Activated CD8-positive, alpha-beta T cell treated with anti-CD3 and anti-CD28 coated beads for 36 hours (primary cell): ENCODE measurements around the gene ATP2B2. TPM values are rescaled to one million over a fixed set of nuclear protein-coding genes. Genes with fewer than 3 reads are reported as not detected.

Experiments
- ATAC-seq: fragments of 200-7000 bp; cut with Tn5 transposase; one replicate; pipeline ENCODE4 v1.10.0; 2021; ENCODE audit warnings: mild to moderate bottlenecking, moderate library complexity
- CTCF ChIA-PET: fragments of 350-600 bp; sonication (Branson Sonifier 250); formaldehyde crosslinking; loops from one replicate; lab custom pipeline; 2021; ENCODE audit warnings: antibody characterized with exemption; lab: Charles Lee
- POLR2A ChIA-PET: fragments of 350-600 bp; sonication (Branson Sonifier 250); formaldehyde crosslinking; loops from one replicate; lab custom pipeline; 2021; ENCODE audit warnings: antibody characterized with exemption; lab: Charles Lee
- DNase-seq: peaks from one replicate; pipeline ENCODE4 v3.0.0-alpha.2; 2020
- H3K27ac Mint-ChIP-seq: one replicate; pipeline ENCODE4 v1.8.0; 2021; ENCODE audit warnings: mild to moderate bottlenecking, mixed read lengths
- H3K27me3 Mint-ChIP-seq: one replicate; pipeline ENCODE4 v1.8.0; 2021; ENCODE audit warnings: mixed read lengths
- H3K36me3 Mint-ChIP-seq: one replicate; pipeline ENCODE4 v1.8.0; 2021; ENCODE audit warnings: low read depth, mixed read lengths
- H3K4me1 Mint-ChIP-seq: one replicate; pipeline ENCODE4 v1.8.0; 2021; ENCODE audit warnings: low read depth, mixed read lengths
- H3K4me3 Mint-ChIP-seq: one replicate; pipeline ENCODE4 v1.8.0; 2021; ENCODE audit warnings: mild to moderate bottlenecking, moderate library complexity, mixed read lengths
- H3K9me3 Mint-ChIP-seq: one replicate; pipeline ENCODE4 v1.8.0; 2021; ENCODE audit warnings: mixed read lengths
- CTCF ChIP-seq: fragments of 200-600 bp; IDR thresholded peaks from one replicate; pipeline ENCODE4 v1.8.0; 2022; ENCODE audit warnings: antibody characterized with exemption, mild to moderate bottlenecking
- intact Hi-C: fragments of 100-400 bp; cut with micrococcal nuclease; formaldehyde crosslinking; loops from one replicate; pipeline ENCODE4 v1.10.0; 2022
- total RNA-seq, 2 experiments: library from RNA; stranded (reverse); gene quantifications; one replicate each; pipeline ENCODE4 v1.2.3, GENCODE V29; 2021

ATP2B2 gene
- total RNA-seq, 2 experiments from 2014 or later = not detected

- intact Hi-C loops = loop anchor here (2.0 kb wide), 1 partner anchor 50 kb away; no protein-coding TSS in a partner anchor
- no peak for TF ChIP-seq CTCF
- Mint-ChIP-seq H3K36me3 (no peaks in the 10 kb centered on the region), H3K27me3 (peaks cover 4% of the 10 kb centered on the region), H3K9me3 (no peaks in the 10 kb centered on the region), H3K4me3 (peak overlapping the region; percentile 51), H3K4me1 (peaks cover 38% of the 10 kb centered on the region), H3K27ac (peak overlapping the region; percentile 84)
- CTCF ChIA-PET = interaction anchor here (0.8 to 1.8 kb wide), 4 partner anchors 9 to 230 kb away, joined by 3 to 6 read pairs (median 3); no protein-coding TSS in a partner anchor
- peak; percentile 35 for DNase-seq
- peak; percentile 42 for ATAC-seq
- POLR2A ChIA-PET = interaction anchor here (0.6 to 1.1 kb wide), 2 partner anchors 9 to 18 kb away, joined by 3 to 4 read pairs; no protein-coding TSS in a partner anchor
These were observed 47.2 kb upstream of the ATP2B2 start for GRCh38 chr3:10552631-10552943.

GRCh38 chr3:10551821-10552630 is 46.6 kb upstream of the ATP2B2 start:
- peaks cover 6% of the 10 kb centered on the region for H3K27me3 Mint-ChIP-seq
- ChIA-PET CTCF (interaction anchor here (0.8 to 1.8 kb wide), 4 partner anchors 9 to 231 kb away, joined by 3 to 6 read pairs (median 3); no protein-coding TSS in a partner anchor), POLR2A (interaction anchor here (0.5 to 1.1 kb wide), 3 partner anchors 10 to 234 kb away, joined by 3 to 4 read pairs (median 3); no protein-coding TSS in a partner anchor)
- peak overlapping the region; percentile 84 for H3K27ac Mint-ChIP-seq
- H3K9me3 Mint-ChIP-seq = no peaks in the 10 kb centered on the region
- ATAC-seq = peak; percentile 74
- intact Hi-C loops = loop anchor here (2.0 kb wide), 1 partner anchor 51 kb away; no protein-coding TSS in a partner anchor
- H3K36me3 Mint-ChIP-seq = no peaks in the 10 kb centered on the region
- H3K4me3 Mint-ChIP-seq = peak overlapping the region; percentile 51
- peaks cover 34% of the 10 kb centered on the region for H3K4me1 Mint-ChIP-seq
- TF ChIP-seq CTCF = no peak
- DNase-seq = peak; percentile 94

- no peak overlapping the region for H3K27ac Mint-ChIP-seq
- H3K4me3 Mint-ChIP-seq = no peak overlapping the region
These were observed 45.8 kb upstream of the ATP2B2 start for GRCh38 chr3:10551139-10551538.

GRCh38 chr3:10550705-10551104 is 45.3 kb upstream of the ATP2B2 start:
- no peak overlapping the region for H3K4me3 Mint-ChIP-seq
- no peaks in the 10 kb centered on the region for H3K9me3 Mint-ChIP-seq
- ATAC-seq = no peak
- H3K36me3 Mint-ChIP-seq = no peaks in the 10 kb centered on the region
- ChIA-PET POLR2A (no interaction called here), CTCF (interaction anchor here (1.1 kb wide), 1 partner anchor 188 kb away, joined by 3 read pairs; no protein-coding TSS in a partner anchor)
- no peak overlapping the region for H3K27ac Mint-ChIP-seq
- intact Hi-C loops = no loop called here
- peaks cover 7% of the 10 kb centered on the region for H3K27me3 Mint-ChIP-seq
- DNase-seq = no peak
- peaks cover 34% of the 10 kb centered on the region for H3K4me1 Mint-ChIP-seq
- TF ChIP-seq CTCF = no peak

More at GRCh38 chr3:10551139-10551538, 45.8 kb upstream of the ATP2B2 start:
- ChIA-PET POLR2A (interaction anchor here (0.5 kb wide), 1 partner anchor 233 kb away, joined by 3 read pairs; no protein-coding TSS in a partner anchor), CTCF (interaction anchor here (1.1 kb wide), 1 partner anchor 188 kb away, joined by 3 read pairs; no protein-coding TSS in a partner anchor)
- no peak for ATAC-seq
- no peaks in the 10 kb centered on the region for H3K36me3 Mint-ChIP-seq
- no peak for DNase-seq
- H3K4me1 Mint-ChIP-seq = peaks cover 34% of the 10 kb centered on the region
- no peak for TF ChIP-seq CTCF
- H3K27me3 Mint-ChIP-seq = peaks cover 7% of the 10 kb centered on the region
- no peaks in the 10 kb centered on the region for H3K9me3 Mint-ChIP-seq
- intact Hi-C loops = no loop called here
